Brain microvascular endothelial cell (primary cell): Measurements from ENCODE around the gene TUBGCP3.

Experiments
- DNase-seq: peaks from one replicate; pipeline ENCODE4 v3.0.0-alpha.2; 2020
- H3K27ac ChIP-seq: fragments of 250-450 bp; sonication (Bioruptor Pico); 2 replicates; pipeline ENCODE4 v1.5.1; 2020; ENCODE audit warnings: mild to moderate bottlenecking, moderate library complexity
- H3K27me3 ChIP-seq: fragments of 250-450 bp; sonication (Bioruptor Pico); replicated peaks from 2 replicates; pipeline ENCODE4 v1.5.1; 2020; ENCODE audit warnings: mild to moderate bottlenecking
- H3K36me3 ChIP-seq: fragments of 250-450 bp; sonication (Bioruptor Pico); replicated peaks from 2 replicates; pipeline ENCODE4 v1.5.1; 2020; ENCODE audit warnings: mild to moderate bottlenecking
- H3K4me3 ChIP-seq: 2 replicates; pipeline ENCODE4 v1.5.1; 2011; ENCODE audit warnings: low read depth, mild to moderate bottlenecking, control low read depth, low read length, moderate library complexity
- CTCF ChIP-seq: IDR thresholded peaks from 2 replicates; pipeline ENCODE4 v1.5.1; 2011; ENCODE audit warnings: low read depth, mild to moderate bottlenecking, moderate library complexity, low read length, control low read depth, inconsistent platforms; ENCODE audit errors: missing control alignments
- in situ Hi-C: cut with HindIII; loops from 2 replicates; pipeline ENCODE4 v1.10.0; 2017; ENCODE audit warnings: low sequenced_read_pairs, low pct_ligation_motif_present

Gene TUBGCP3

GRCh38 chr13:112447306-112447705, 140.6 kb downstream of the TUBGCP3 start:
- no peak for DNase-seq
- Histone ChIP-seq H3K36me3 (no peaks in the 10 kb centered on the region), H3K27me3 (no peaks in the 10 kb centered on the region), H3K27ac (no peak overlapping the region), H3K4me3 (no peak overlapping the region)
- in situ Hi-C loops, result no loop called here
- no peak for TF ChIP-seq CTCF

GRCh38 chr13:112446867-112447266, 141.1 kb downstream of the TUBGCP3 start:
- H3K27ac ChIP-seq, result no peak overlapping the region
- H3K36me3 ChIP-seq, result no peaks in the 10 kb centered on the region
- DNase-seq, result no peak
- TF ChIP-seq CTCF, result no peak
- H3K27me3 ChIP-seq, result no peaks in the 10 kb centered on the region
- in situ Hi-C loops, result no loop called here
- H3K4me3 ChIP-seq, result no peak overlapping the region

- DNase-seq, result no peak
- Histone ChIP-seq H3K27me3 (no peaks in the 10 kb centered on the region), H3K36me3 (no peaks in the 10 kb centered on the region), H3K27ac (no peak overlapping the region), H3K4me3 (no peak overlapping the region)
- in situ Hi-C loops, result no loop called here
- no peak for TF ChIP-seq CTCF
Observed at GRCh38 chr13:112446347-112446861, 141.5 kb downstream of the TUBGCP3 start.

- no peak for DNase-seq
- H3K27ac ChIP-seq, result no peak overlapping the region
- in situ Hi-C loops, result no loop called here
- no peak for TF ChIP-seq CTCF
- H3K4me3 ChIP-seq, result no peak overlapping the region
- no peaks in the 10 kb centered on the region for H3K27me3 ChIP-seq
- no peaks in the 10 kb centered on the region for H3K36me3 ChIP-seq
Observed at GRCh38 chr13:112445411-112446271, 142.3 kb downstream of the TUBGCP3 start.

- in situ Hi-C loops, result no loop called here
- no peak overlapping the region for H3K27ac ChIP-seq
Observed at GRCh38 chr13:112444416-112445399, 143.2 kb downstream of the TUBGCP3 start.

More at GRCh38 chr13:112444416-112445399, 143.2 kb downstream of the TUBGCP3 start:
- H3K36me3 ChIP-seq, result no peaks in the 10 kb centered on the region
- no peak for DNase-seq
- no peak overlapping the region for H3K4me3 ChIP-seq
- H3K27me3 ChIP-seq, result no peaks in the 10 kb centered on the region
- TF ChIP-seq CTCF, result no peak
